ENCODE results near the gene ELOVL1. TPM values are rescaled to one million over a fixed set of nuclear protein-coding genes. Genes with fewer than 3 reads are reported as not detected.

Gene ELOVL1
- total RNA-seq, 1 donor from 2014 or later = 18.7 TPM

DNA sequence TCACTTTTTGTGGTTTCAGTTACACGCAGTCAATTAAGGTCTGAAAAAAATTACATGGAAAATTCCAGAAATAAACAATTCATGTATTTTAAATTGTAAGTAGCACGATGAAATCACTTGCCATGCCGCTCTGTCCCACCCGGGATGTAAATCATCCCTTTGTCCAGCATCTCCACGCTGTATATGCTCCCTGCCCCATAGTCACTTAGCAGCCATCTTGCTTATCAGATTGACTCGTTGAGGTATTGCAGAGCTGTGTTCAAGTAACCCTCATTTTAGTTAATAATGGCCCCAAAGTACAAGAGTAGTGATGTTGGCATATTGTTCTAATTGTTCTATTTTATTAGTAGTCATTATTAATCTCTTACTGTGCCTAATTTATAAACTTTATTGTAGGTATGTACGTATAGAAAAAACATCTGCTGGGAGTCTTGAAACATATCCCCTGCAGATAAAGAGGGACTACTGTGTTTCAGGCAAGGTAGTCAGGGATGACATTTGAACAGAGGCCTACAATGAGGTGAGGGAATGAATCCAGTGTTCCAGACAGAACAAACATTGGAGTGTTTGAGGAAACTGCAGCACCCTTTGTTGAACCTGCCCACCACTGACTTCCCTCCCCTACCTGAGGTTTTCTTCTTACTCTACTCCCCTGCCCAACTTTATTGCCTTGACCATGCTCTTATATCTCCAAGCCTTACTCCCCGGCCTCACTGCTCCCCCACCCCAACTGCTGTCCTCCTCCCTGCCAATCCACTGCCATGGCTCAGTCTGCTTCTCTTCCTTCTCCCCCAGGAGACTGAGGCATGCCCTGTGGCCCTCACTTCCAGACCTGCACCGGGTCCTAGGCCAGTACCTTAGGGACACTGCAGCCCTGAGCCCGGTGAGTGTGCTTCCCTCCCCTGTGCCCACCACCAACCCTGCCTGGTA lies 16.1 kb downstream of the ELOVL1 start:
- Mint-ChIP-seq H3K27ac (ENCODE audit: unreplicated experiment) (no peak overlapping the region), H3K9me3 (ENCODE audit: unreplicated experiment) (peaks cover 7% of the 10 kb centered on the region), H3K4me1 (ENCODE audit: low read depth, unreplicated experiment) (peaks cover 13% of the 10 kb centered on the region), H3K27me3 (ENCODE audit: unreplicated experiment) (peaks cover 3% of the 10 kb centered on the region), H3K36me3 (ENCODE audit: unreplicated experiment) (no peaks in the 10 kb centered on the region), H3K4me3 (ENCODE audit: unreplicated experiment) (no peak overlapping the region)
- TF ChIP-seq, protein P1, sequence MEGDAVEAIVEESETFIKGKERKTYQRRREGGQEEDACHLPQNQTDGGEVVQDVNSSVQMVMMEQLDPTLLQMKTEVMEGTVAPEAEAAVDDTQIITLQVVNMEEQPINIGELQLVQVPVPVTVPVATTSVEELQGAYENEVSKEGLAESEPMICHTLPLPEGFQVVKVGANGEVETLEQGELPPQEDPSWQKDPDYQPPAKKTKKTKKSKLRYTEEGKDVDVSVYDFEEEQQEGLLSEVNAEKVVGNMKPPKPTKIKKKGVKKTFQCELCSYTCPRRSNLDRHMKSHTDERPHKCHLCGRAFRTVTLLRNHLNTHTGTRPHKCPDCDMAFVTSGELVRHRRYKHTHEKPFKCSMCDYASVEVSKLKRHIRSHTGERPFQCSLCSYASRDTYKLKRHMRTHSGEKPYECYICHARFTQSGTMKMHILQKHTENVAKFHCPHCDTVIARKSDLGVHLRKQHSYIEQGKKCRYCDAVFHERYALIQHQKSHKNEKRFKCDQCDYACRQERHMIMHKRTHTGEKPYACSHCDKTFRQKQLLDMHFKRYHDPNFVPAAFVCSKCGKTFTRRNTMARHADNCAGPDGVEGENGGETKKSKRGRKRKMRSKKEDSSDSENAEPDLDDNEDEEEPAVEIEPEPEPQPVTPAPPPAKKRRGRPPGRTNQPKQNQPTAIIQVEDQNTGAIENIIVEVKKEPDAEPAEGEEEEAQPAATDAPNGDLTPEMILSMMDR (IDR thresholded peaks at IDR 0.05; ENCODE audit: partially characterized antibody, unreplicated experiment) = no peak
- DNase-seq = no peak

DNA sequence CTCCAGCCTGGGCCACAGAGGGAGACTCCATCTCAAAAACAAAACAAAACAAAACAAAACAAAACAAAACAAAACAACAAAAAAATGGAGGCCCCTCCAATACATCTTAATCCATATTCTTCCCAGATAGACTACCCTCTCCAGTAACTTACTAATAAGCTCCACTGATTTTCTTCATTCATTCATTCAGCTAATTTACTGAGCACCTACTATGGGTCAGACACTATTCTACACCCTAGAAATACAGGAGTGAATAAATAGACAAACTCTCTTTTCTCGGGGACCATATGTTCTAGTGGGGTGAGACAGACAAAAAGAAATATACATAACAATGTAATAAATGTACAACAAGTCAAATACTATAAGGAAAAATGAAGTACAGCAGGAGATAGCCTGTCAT lies 16.8 kb downstream of the ELOVL1 start:
- Mint-ChIP-seq H3K36me3 (ENCODE audit: unreplicated experiment) (no peaks in the 10 kb centered on the region), H3K27me3 (ENCODE audit: unreplicated experiment) (peaks cover 3% of the 10 kb centered on the region), H3K4me1 (ENCODE audit: low read depth, unreplicated experiment) (peaks cover 16% of the 10 kb centered on the region), H3K4me3 (ENCODE audit: unreplicated experiment) (no peak overlapping the region), H3K9me3 (ENCODE audit: unreplicated experiment) (peaks cover 7% of the 10 kb centered on the region), H3K27ac (ENCODE audit: unreplicated experiment) (no peak overlapping the region)
- no peak for DNase-seq
- TF ChIP-seq, protein P1 (IDR thresholded peaks at IDR 0.05; ENCODE audit: partially characterized antibody, unreplicated experiment) = no peak

DNA sequence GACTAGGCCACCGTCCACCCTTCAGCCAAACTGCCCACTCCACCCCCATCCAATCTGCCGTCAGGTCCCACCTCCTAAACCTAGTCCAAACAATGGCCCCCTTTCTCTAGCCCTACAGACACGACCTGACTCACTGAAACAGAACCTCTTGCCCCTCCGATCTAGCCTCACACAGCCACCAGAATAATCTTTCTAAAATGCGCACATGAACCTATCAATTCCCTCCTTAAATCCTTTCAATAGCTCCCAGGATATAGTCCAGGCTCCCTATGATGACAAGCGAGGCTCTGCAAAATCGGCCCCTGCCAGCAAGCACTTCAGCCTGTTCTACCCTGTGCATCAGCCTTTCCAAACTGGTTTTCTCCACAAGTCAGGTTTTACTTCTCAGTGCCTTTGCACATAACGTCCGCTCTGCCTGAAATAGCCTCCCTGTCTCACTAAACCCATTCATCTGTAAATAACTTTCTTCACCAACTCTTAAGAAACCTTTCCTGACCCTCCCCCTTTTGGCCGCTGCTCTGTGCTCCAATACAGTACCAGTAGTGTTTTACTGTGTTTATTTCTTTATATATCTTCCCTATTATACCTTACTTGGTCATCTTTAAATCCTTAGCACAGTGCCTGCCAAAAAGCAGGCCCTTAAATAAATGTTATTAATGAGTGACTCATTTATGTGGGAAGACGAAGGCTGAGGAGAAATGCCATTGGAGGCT lies 18.1 kb downstream of the ELOVL1 start:
- DNase-seq = no peak
- TF ChIP-seq, protein P1 (IDR thresholded peaks at IDR 0.05; ENCODE audit: partially characterized antibody, unreplicated experiment) = no peak
- peaks cover 7% of the 10 kb centered on the region for H3K9me3 Mint-ChIP-seq (ENCODE audit: unreplicated experiment)
- H3K4me1 Mint-ChIP-seq (ENCODE audit: low read depth, unreplicated experiment) = peaks cover 16% of the 10 kb centered on the region
- peak overlapping the region; percentile 92 for H3K27ac Mint-ChIP-seq (ENCODE audit: unreplicated experiment)
- H3K36me3 Mint-ChIP-seq (ENCODE audit: unreplicated experiment) = no peaks in the 10 kb centered on the region
- peak overlapping the region; percentile 82 for H3K4me3 Mint-ChIP-seq (ENCODE audit: unreplicated experiment)
- peaks cover 3% of the 10 kb centered on the region for H3K27me3 Mint-ChIP-seq (ENCODE audit: unreplicated experiment)

DNA sequence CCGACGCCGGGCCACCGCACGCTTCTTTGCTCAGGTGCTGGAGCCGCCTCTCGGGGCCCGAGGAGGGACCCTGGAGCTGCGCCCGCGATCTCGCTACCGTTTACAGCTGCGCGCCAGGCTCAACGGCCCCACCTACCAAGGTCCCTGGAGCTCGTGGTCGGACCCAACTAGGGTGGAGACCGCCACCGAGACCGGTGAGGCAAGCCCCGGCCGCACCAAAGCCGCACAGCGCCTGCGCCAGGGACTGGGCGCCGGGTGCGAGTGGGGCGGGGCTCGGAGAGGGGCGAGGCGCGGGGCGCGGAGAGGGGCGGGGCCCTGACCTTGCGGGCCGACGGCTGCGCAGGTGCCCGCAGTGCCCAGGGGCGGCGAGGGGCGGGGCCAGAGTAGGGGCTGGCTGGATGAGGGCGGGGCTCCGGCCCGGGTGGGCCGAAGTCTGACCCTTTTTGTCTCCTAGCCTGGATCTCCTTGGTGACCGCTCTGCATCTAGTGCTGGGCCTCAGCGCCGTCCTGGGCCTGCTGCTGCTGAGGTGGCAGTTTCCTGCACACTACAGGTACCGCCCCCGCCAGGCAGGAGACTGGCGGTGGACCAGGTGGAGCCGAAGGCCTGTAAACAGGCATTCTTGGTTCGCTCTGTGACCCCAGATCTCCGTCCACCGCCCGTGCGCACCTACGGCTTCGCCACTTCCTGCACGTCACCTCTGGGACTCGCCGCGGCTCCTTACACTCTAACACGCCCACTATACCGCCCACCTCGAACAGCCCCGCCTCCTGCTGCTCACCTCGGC lies 18.8 kb downstream of the ELOVL1 start:
- peak; percentile 97 for DNase-seq
- Mint-ChIP-seq H3K36me3 (ENCODE audit: unreplicated experiment) (no peaks in the 10 kb centered on the region), H3K27me3 (ENCODE audit: unreplicated experiment) (peaks cover 3% of the 10 kb centered on the region), H3K4me1 (ENCODE audit: low read depth, unreplicated experiment) (peaks cover 16% of the 10 kb centered on the region), H3K4me3 (ENCODE audit: unreplicated experiment) (peak overlapping the region; percentile 82), H3K9me3 (ENCODE audit: unreplicated experiment) (peaks cover 7% of the 10 kb centered on the region), H3K27ac (ENCODE audit: unreplicated experiment) (peak overlapping the region; percentile 92)
- TF ChIP-seq, protein P1 (IDR thresholded peaks at IDR 0.05; ENCODE audit: partially characterized antibody, unreplicated experiment) = peak; percentile 12

Measured in glutamatergic neuron (in vitro differentiated cells).